Stomach smooth muscle (tissue), 2 donors: Measurements from ENCODE around the gene NELFE.

ENCODE experiments used
- H3K27ac ChIP-seq: one replicate; pipeline ENCODE4 v1.7.0; 2013; ENCODE audit warnings: mild to moderate bottlenecking, low read length, inconsistent platforms
- H3K27me3 ChIP-seq, 2 donors: one replicate each; pipeline ENCODE4 v1.7.0; 2013; ENCODE audit warnings: low read length in 2 of 2; ENCODE audit not compliant: insufficient read depth in 2 of 2, control insufficient read depth in 1 of 2
- H3K36me3 ChIP-seq, 2 donors: one replicate each; pipeline ENCODE4 v1.7.0; 2013; ENCODE audit warnings: low read length in 2 of 2; ENCODE audit not compliant: control insufficient read depth in 2 of 2, insufficient read depth in 2 of 2
- H3K4me1 ChIP-seq: one replicate; pipeline ENCODE4 v1.7.0; 2013; ENCODE audit warnings: low read length; ENCODE audit not compliant: control insufficient read depth, insufficient read depth
- H3K4me3 ChIP-seq, 2 donors: one replicate each; pipeline ENCODE4 v1.7.0; 2013; ENCODE audit warnings: low read length in 2 of 2
- H3K9ac ChIP-seq, 2 donors: one replicate each; pipeline ENCODE4 v1.7.0; 2013; ENCODE audit warnings: low read length in 2 of 2, mild to moderate bottlenecking in 1 of 2
- H3K9me3 ChIP-seq, 2 donors: one replicate each; pipeline ENCODE4 v1.7.0; 2013; ENCODE audit warnings: low read length in 2 of 2; ENCODE audit not compliant: control insufficient read depth in 2 of 2
- donor health status: healthy.
- donor health status: Pancreatic carcinoma.

The NELFE gene

GRCh38 chr6:31947864-31948263 lies 10.9 kb downstream of the NELFE start:
- Histone ChIP-seq H3K4me3 (no peak overlapping the region), H3K36me3 (peaks cover 12 to 14% of the 10 kb centered on the region in 2 donors), H3K27me3 (peaks cover 2% of the 10 kb centered on the region in 2 donors), H3K9me3 (no peaks in the 10 kb centered on the region), H3K9ac (no peak overlapping the region), H3K27ac (no peak overlapping the region), H3K4me1 (peaks cover 16% of the 10 kb centered on the region)

GRCh38 chr6:31947070-31947675 lies 11.6 kb downstream of the NELFE start:
- Histone ChIP-seq H3K9me3 (no peaks in the 10 kb centered on the region), H3K36me3 (peaks cover 7 to 8% of the 10 kb centered on the region in 2 donors), H3K4me3 (no peak overlapping the region), H3K9ac (no peak overlapping the region), H3K27ac (no peak overlapping the region), H3K4me1 (peaks cover 16% of the 10 kb centered on the region), H3K27me3 (peaks cover 2 to 5% of the 10 kb centered on the region in 2 donors)

GRCh38 chr6:31946370-31946885 lies 12.3 kb downstream of the NELFE start:
- Histone ChIP-seq H3K9me3 (no peaks in the 10 kb centered on the region), H3K4me1 (peaks cover 16% of the 10 kb centered on the region), H3K36me3 (peaks cover 0 to 3% of the 10 kb centered on the region in 2 donors), H3K4me3 (peak overlapping the region in 1 of 2 donors; percentile 66), H3K9ac (peak overlapping the region; percentile 4 to 64), H3K27me3 (peaks cover 2 to 5% of the 10 kb centered on the region in 2 donors), H3K27ac (peak overlapping the region; percentile 53)

GRCh38 chr6:31945507-31946369 lies 13.0 kb downstream of the NELFE start, which contains the start of gene CFB:
Gene CFB, plus strand, starts transcription at chr6:31946095. Its CDS starts 127 bp downstream, at chr6:31946222.
- H3K4me1 ChIP-seq, result peaks cover 16% of the 10 kb centered on the region
- H3K9ac ChIP-seq, result peak within 1 kb of the TSS; percentile 4 to 64
- no peaks in the 10 kb centered on the region for H3K36me3 ChIP-seq
- peaks cover 2 to 7% of the 10 kb centered on the region in 2 donors for H3K27me3 ChIP-seq
- peak within 1 kb of the TSS; percentile 23 to 66 for H3K4me3 ChIP-seq
- H3K27ac ChIP-seq, result peak within 1 kb of the TSS; percentile 53
- H3K9me3 ChIP-seq, result no peaks in the 10 kb centered on the region

GRCh38 chr6:31945154-31945506 lies 13.6 kb downstream of the NELFE start:
- Histone ChIP-seq H3K9ac (no peak overlapping the region), H3K4me3 (peak overlapping the region in 1 of 2 donors; percentile 66), H3K27ac (peak overlapping the region; percentile 53), H3K27me3 (peaks cover 2 to 9% of the 10 kb centered on the region in 2 donors), H3K9me3 (no peaks in the 10 kb centered on the region), H3K4me1 (peaks cover 16% of the 10 kb centered on the region), H3K36me3 (no peaks in the 10 kb centered on the region)

- Histone ChIP-seq H3K27me3 (peaks cover 2 to 9% of the 10 kb centered on the region in 2 donors), H3K36me3 (no peaks in the 10 kb centered on the region), H3K4me1 (peaks cover 16% of the 10 kb centered on the region), H3K4me3 (no peak overlapping the region), H3K9ac (no peak overlapping the region), H3K9me3 (no peaks in the 10 kb centered on the region), H3K27ac (no peak overlapping the region)
Observed at GRCh38 chr6:31943742-31944141, 15.0 kb downstream of the NELFE start.

GRCh38 chr6:31940256-31940664 lies 18.5 kb downstream of the NELFE start:
- Histone ChIP-seq H3K27ac (no peak overlapping the region), H3K4me3 (no peak overlapping the region), H3K9me3 (no peaks in the 10 kb centered on the region), H3K27me3 (peaks cover 2 to 9% of the 10 kb centered on the region in 2 donors), H3K4me1 (peaks cover 3% of the 10 kb centered on the region), H3K36me3 (no peaks in the 10 kb centered on the region), H3K9ac (no peak overlapping the region)

GRCh38 chr6:31935823-31936222 lies 22.9 kb downstream of the NELFE start:
- no peak overlapping the region for H3K4me3 ChIP-seq
- H3K9me3 ChIP-seq, result no peaks in the 10 kb centered on the region
- H3K9ac ChIP-seq, result no peak overlapping the region
- H3K27ac ChIP-seq, result no peak overlapping the region
- peaks cover 0 to 3% of the 10 kb centered on the region in 2 donors for H3K27me3 ChIP-seq
- H3K36me3 ChIP-seq, result no peaks in the 10 kb centered on the region
- H3K4me1 ChIP-seq, result no peaks in the 10 kb centered on the region

- Histone ChIP-seq H3K9ac (no peak overlapping the region), H3K36me3 (no peaks in the 10 kb centered on the region), H3K4me1 (no peaks in the 10 kb centered on the region), H3K27me3 (peaks cover 0 to 3% of the 10 kb centered on the region in 2 donors), H3K9me3 (no peaks in the 10 kb centered on the region), H3K4me3 (no peak overlapping the region), H3K27ac (no peak overlapping the region)
Observed at GRCh38 chr6:31935021-31935420, 23.8 kb downstream of the NELFE start.

GRCh38 chr6:31933537-31933936 lies 25.2 kb downstream of the NELFE start:
- no peak overlapping the region for H3K4me3 ChIP-seq
- H3K27me3 ChIP-seq, result peaks cover 0 to 3% of the 10 kb centered on the region in 2 donors
- H3K27ac ChIP-seq, result no peak overlapping the region
- H3K9me3 ChIP-seq, result no peaks in the 10 kb centered on the region
- H3K4me1 ChIP-seq, result no peaks in the 10 kb centered on the region
- H3K9ac ChIP-seq, result no peak overlapping the region
- no peaks in the 10 kb centered on the region for H3K36me3 ChIP-seq
